NB4 (cell line): ENCODE data around the gene EWSR1.
"Not testable (repeated sequence)": the region's sequence is repeated elsewhere in the genome, so short reads cannot be mapped to it uniquely, and the experiment has no call there.

ENCODE experiments used
- DNase-seq: peaks from one replicate; pipeline ENCODE4 v3.0.0; 2010; ENCODE audit warnings: low read depth
- H3K4me3 ChIP-seq: one replicate; pipeline ENCODE4 v1.5.1; 2011; ENCODE audit warnings: mild to moderate bottlenecking, low read depth, low read length, moderate library complexity
- MAX ChIP-seq: IDR thresholded peaks from 2 replicates; pipeline ENCODE4 v1.6.1; 2011; ENCODE audit warnings: low read depth, low read length
- MYC ChIP-seq: IDR thresholded peaks from 2 replicates; pipeline ENCODE4 v1.6.1; 2011; ENCODE audit warnings: low read depth, low read length
- POLR2A ChIP-seq: IDR thresholded peaks from 2 replicates; pipeline ENCODE4 v1.6.1; 2011; ENCODE audit warnings: mild to moderate bottlenecking; ENCODE audit not compliant: insufficient read length; ENCODE audit errors: extremely low read depth
- TF ChIP-seq, protein P1 (sequence below): IDR thresholded peaks from one replicate; pipeline ENCODE4 v1.5.1; 2012; ENCODE audit warnings: low read depth, low read length

EWSR1 gene

DNA sequence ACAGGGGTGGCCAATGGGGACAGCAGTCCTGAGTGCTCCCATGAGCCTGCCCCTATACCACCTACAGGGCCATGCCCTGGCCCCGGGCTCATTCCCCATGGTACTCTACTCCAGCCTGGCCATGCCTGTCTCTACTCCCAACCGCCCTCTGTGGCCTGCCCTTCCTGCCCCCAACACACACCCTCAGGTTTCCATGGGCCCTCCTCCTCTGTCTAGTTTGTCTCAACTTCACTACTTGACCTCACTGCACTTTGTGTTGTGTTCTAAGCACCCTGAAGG lies 73.7 kb downstream of the EWSR1 start:
- no peak for DNase-seq
- TF ChIP-seq MYC: no peak
- H3K4me3 ChIP-seq: no peak overlapping the region

DNA sequence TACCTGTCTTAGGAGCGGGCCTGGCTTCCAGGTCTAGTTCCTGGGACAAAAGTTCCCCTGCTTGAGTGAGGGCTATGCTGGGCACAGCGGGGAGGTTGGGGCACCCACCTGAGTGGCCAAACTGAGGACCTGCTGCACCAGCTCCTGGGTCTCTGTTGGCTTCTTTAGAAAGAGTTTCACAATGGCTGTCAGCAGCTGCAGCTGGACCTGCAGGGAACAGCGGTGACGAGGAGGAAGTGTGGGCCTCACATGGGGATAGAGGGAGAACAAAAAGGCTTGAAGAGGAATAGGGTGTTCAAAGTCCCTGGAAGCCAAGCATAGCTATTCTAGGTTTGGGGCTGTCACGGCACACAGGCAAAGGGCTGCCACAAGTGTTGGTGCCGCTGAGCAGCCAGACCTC lies 74.1 kb downstream of the EWSR1 start:
- DNase-seq: peak; percentile 55
- TF ChIP-seq POLR2A: no peak
- TF ChIP-seq MAX: no peak
- no peak for TF ChIP-seq MYC
- TF ChIP-seq, protein P1, sequence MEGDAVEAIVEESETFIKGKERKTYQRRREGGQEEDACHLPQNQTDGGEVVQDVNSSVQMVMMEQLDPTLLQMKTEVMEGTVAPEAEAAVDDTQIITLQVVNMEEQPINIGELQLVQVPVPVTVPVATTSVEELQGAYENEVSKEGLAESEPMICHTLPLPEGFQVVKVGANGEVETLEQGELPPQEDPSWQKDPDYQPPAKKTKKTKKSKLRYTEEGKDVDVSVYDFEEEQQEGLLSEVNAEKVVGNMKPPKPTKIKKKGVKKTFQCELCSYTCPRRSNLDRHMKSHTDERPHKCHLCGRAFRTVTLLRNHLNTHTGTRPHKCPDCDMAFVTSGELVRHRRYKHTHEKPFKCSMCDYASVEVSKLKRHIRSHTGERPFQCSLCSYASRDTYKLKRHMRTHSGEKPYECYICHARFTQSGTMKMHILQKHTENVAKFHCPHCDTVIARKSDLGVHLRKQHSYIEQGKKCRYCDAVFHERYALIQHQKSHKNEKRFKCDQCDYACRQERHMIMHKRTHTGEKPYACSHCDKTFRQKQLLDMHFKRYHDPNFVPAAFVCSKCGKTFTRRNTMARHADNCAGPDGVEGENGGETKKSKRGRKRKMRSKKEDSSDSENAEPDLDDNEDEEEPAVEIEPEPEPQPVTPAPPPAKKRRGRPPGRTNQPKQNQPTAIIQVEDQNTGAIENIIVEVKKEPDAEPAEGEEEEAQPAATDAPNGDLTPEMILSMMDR: no peak
- no peak overlapping the region for H3K4me3 ChIP-seq

- peak; percentile 24 for DNase-seq
- no peak overlapping the region for H3K4me3 ChIP-seq
- TF ChIP-seq MYC: no peak
- TF ChIP-seq, protein P1: no peak
- no peak for TF ChIP-seq POLR2A
- no peak for TF ChIP-seq MAX
These were observed 74.7 kb downstream of the EWSR1 start for GRCh38 chr22:29342577-29343312.

GRCh38 chr22:29343313-29343805 lies 75.3 kb downstream of the EWSR1 start:
- no peak for DNase-seq
- no peak for TF ChIP-seq MAX
- no peak for TF ChIP-seq POLR2A
- no peak for TF ChIP-seq MYC
- TF ChIP-seq, protein P1: no peak
- H3K4me3 ChIP-seq: no peak overlapping the region

- H3K4me3 ChIP-seq: no peak overlapping the region
- TF ChIP-seq POLR2A (no peak), MAX (no peak), MYC (no peak)
- TF ChIP-seq, protein P1: no peak
- no peak for DNase-seq
These were observed 76.1 kb downstream of the EWSR1 start for GRCh38 chr22:29344137-29344536.

GRCh38 chr22:29344889-29345288 lies 76.8 kb downstream of the EWSR1 start:
- H3K4me3 ChIP-seq, DNase-seq: not testable (repeated sequence)

GRCh38 chr22:29345932-29346331 lies 77.9 kb downstream of the EWSR1 start:
- no peak for DNase-seq
- TF ChIP-seq, protein P1: no peak
- TF ChIP-seq MAX: no peak
- no peak for TF ChIP-seq POLR2A
- TF ChIP-seq MYC: no peak
- H3K4me3 ChIP-seq: no peak overlapping the region
